Gastrocnemius medialis (tissue), 4 donors: ENCODE data around the gene PTPRB. TPM values are rescaled to one million over a fixed set of nuclear protein-coding genes. Genes with fewer than 3 reads are reported as not detected.

Experiments
- ATAC-seq, 2 donors: fragments of 150-250 bp; one replicate each; pipeline ENCODE4 v1.9.1; 2016
- DNase-seq, 2 donors: peaks; one replicate each; pipeline ENCODE4 v3.0.0-alpha.2; 2019
- H3K27ac ChIP-seq, 4 donors: fragments of 200-600 bp; sonication (generic); 1 replicate in 1 of 4; 2 replicates in 3 of 4; pipeline ENCODE4 v1.5.1; 2016 to 2018; ENCODE audit warnings: mild to moderate bottlenecking in 2 of 4, moderate library complexity in 1 of 4
- H3K27me3 ChIP-seq, 3 donors: fragments of 200-600 bp; sonication (generic) in 2 of 3; 1 replicate in 1 of 3; 2 replicates in 2 of 3; pipeline versions ENCODE4 v1.5.1 to v1.6.0; 2016 to 2019; ENCODE audit warnings: mild to moderate bottlenecking in 1 of 3, moderate library complexity in 1 of 3
- H3K36me3 ChIP-seq, 2 donors: fragments of 200-600 bp; sonication (generic) in 1 of 2; one replicate each; pipeline ENCODE4 v1.5.1; 2017 to 2018
- H3K4me1 ChIP-seq, 2 donors: fragments of 200-600 bp; sonication (generic) in 1 of 2; one replicate each; pipeline ENCODE4 v1.5.1; 2016 to 2017; ENCODE audit warnings: mild to moderate bottlenecking in 2 of 2
- H3K4me3 ChIP-seq, 4 donors: fragments of 200-600 bp; sonication (generic) in 3 of 4; 1 replicate in 1 of 4; 2 replicates in 3 of 4; pipeline ENCODE4 v1.5.1; 2016 to 2019; ENCODE audit warnings: mild to moderate bottlenecking in 2 of 4
- H3K9me3 ChIP-seq, 3 donors: fragments of 200-600 bp; sonication (generic) in 2 of 3; 1 replicate in 1 of 3; 2 replicates in 2 of 3; pipeline ENCODE4 v1.5.1; 2016 to 2019
- POLR2A ChIP-seq, 2 donors: fragments of 450-650 bp; IDR thresholded peaks; one replicate each; pipeline ENCODE4 v1.6.1; 2017; ENCODE audit warnings: antibody characterized with exemption in 2 of 2, mild to moderate bottlenecking in 2 of 2, moderate library complexity in 2 of 2
- in situ Hi-C, 4 donors: fragments of 200-750 bp; cut with MboI; loops; one replicate each; pipeline versions ENCODE4 v1.15.0 to v1.8.0; 2017; ENCODE audit warnings: low sequenced_read_pairs in 4 of 4
- intact Hi-C: fragments of 100-400 bp; cut with DNase I; formaldehyde crosslinking; loops from one replicate; pipeline ENCODE4 v1.15.1; 2023; ENCODE audit warnings: low total_unique reads
- total RNA-seq, 4 donors: library from RNA; depleted of rRNA; stranded (reverse); fragments of >200 nt; gene quantifications; one replicate each; pipeline versions ENCODE4 v1.1.0 to v1.2.3, GENCODE V29; 2016
- TF ChIP-seq, protein P1 (sequence below), 5 experiments: fragments of 450-650 bp in 3 of 5; fragments of 200-600 bp in 2 of 5; sonication (generic) in 2 of 5; IDR thresholded peaks in 4 of 5; conservative IDR thresholded peaks in 1 of 5; 1 replicate in 4 of 5; 2 replicates in 1 of 5; pipeline ENCODE4 v1.5.1; 2016 to 2019; ENCODE audit warnings: antibody characterized with exemption in 5 of 5, mild to moderate bottlenecking in 3 of 5, moderate library complexity in 3 of 5

The PTPRB gene
- total RNA-seq, 4 donors from 2014 or later = 11.7 to 22.7 (median 15.9) TPM

DNA sequence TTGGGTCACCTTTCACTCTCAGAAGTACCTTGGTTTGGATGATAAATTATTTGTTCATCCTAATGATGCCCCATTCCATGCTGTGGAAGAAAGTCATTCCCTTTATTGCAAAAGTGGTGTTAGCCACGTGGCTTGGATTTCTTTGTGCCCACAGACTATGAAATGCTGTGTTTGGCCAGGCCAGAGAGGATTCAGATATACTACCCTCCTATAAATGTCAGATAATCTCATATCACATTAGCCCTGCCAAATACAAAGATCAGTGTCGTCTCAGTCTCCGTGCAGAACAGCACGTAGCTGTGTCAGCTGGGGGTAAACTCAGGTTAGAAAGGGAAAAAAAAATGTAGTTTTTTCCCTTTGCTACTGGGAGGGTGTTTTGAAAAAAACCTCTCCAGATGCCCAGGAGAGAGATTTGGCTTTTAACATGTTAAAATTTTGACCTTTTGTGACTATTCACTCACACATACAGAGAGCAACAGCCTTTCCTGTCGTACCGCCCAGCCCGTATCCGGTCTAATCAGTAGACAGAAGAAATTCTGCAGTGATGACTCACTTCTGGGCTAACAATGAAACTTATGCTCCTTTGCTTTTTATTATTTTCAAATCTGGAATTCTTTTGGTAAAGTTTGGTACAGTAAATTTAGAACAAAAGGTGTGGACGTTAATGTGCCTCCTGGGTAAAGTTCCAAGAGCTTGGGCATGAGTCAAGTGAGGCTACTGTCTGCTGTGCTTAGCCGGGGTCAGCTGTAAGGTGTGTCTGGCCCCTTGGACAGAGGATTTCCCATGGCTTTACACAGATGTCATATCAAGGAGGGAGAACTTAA, 8.5 kb upstream of the PTPRB start:
- DNase-seq = peak in 1 of 2 donors; percentile 22
- H3K9me3 ChIP-seq = no peaks in the 10 kb centered on the region
- H3K27me3 ChIP-seq = no peaks in the 10 kb centered on the region
- intact Hi-C loops (loop anchor here (2.0 kb wide), 1 partner anchor 15 kb away; no protein-coding TSS in a partner anchor), in situ Hi-C loops (no loop called here)
- H3K4me1 ChIP-seq = peaks cover 4 to 13% of the 10 kb centered on the region in 2 donors
- peak overlapping the region in 3 of 4 donors; percentile 35 to 51 (median 50) for H3K27ac ChIP-seq
- TF ChIP-seq, protein P1, sequence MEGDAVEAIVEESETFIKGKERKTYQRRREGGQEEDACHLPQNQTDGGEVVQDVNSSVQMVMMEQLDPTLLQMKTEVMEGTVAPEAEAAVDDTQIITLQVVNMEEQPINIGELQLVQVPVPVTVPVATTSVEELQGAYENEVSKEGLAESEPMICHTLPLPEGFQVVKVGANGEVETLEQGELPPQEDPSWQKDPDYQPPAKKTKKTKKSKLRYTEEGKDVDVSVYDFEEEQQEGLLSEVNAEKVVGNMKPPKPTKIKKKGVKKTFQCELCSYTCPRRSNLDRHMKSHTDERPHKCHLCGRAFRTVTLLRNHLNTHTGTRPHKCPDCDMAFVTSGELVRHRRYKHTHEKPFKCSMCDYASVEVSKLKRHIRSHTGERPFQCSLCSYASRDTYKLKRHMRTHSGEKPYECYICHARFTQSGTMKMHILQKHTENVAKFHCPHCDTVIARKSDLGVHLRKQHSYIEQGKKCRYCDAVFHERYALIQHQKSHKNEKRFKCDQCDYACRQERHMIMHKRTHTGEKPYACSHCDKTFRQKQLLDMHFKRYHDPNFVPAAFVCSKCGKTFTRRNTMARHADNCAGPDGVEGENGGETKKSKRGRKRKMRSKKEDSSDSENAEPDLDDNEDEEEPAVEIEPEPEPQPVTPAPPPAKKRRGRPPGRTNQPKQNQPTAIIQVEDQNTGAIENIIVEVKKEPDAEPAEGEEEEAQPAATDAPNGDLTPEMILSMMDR (IDR thresholded peaks at IDR 0.05 in 4 of 5, conservative IDR thresholded peaks at IDR 0.05 in 1 of 5) = no peak
- TF ChIP-seq POLR2A (IDR thresholded peaks at IDR 0.05) = no peak
- ATAC-seq = peak; percentile 81 to 90
- no peaks in the 10 kb centered on the region for H3K36me3 ChIP-seq
- no peak overlapping the region for H3K4me3 ChIP-seq

DNA sequence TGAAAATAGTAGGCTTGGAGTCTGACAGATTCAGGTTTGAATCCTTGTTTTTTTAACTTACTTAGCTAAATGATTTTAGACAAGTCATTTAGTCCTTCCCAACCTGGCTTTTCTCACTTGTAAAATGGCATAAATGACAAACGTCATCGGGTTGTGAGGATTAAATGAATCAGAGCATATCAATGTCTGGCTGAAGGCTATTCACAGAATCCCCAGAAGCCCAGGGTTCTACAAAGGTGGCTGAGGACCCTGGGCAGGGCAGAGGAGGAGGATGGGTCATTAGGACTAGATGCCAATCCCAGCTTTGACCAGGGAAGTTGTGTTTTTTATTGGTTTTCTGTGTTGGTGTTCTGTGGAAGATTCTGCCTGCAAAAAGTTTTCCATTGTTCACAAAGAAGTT, 7.6 kb upstream of the PTPRB start:
- intact Hi-C loops = no loop called here
- Histone ChIP-seq H3K4me3 (no peak overlapping the region), H3K36me3 (no peaks in the 10 kb centered on the region), H3K4me1 (peaks cover 4 to 13% of the 10 kb centered on the region in 2 donors), H3K27me3 (no peaks in the 10 kb centered on the region), H3K9me3 (no peaks in the 10 kb centered on the region), H3K27ac (peak overlapping the region in 3 of 4 donors; percentile 35 to 51 (median 50))
- in situ Hi-C loops = no loop called here
- ATAC-seq (no peak), DNase-seq (no peak)
- TF ChIP-seq, protein P1 (IDR thresholded peaks at IDR 0.05 in 4 of 5, conservative IDR thresholded peaks at IDR 0.05 in 1 of 5) = no peak
- no peak for TF ChIP-seq POLR2A (IDR thresholded peaks at IDR 0.05)

DNA sequence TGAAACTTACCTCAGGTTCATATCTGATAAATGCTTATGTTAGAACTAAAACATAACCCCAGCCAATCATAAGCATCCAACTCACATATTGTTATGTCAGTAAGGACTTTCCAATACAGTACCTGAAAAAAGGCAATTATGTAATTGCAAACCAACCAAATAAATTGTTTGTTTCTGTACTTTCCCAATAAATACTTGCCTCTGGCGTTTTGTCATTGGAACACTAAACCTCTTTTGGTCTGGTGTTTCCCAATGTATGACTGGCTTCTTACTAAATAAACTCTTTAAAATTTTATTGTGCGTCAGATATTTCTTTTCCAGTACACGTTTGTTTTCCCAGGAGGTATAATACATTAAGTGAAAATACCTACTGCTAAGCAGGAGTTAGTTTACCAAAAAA, 6.7 kb upstream of the PTPRB start:
- Histone ChIP-seq H3K27ac (no peak overlapping the region), H3K27me3 (no peaks in the 10 kb centered on the region), H3K4me3 (no peak overlapping the region), H3K9me3 (no peaks in the 10 kb centered on the region), H3K36me3 (no peaks in the 10 kb centered on the region), H3K4me1 (peaks cover 4 to 9% of the 10 kb centered on the region in 2 donors)
- DNase-seq (no peak), ATAC-seq (no peak)
- in situ Hi-C loops (no loop called here), intact Hi-C loops (no loop called here)
- TF ChIP-seq POLR2A (IDR thresholded peaks at IDR 0.05) = no peak
- TF ChIP-seq, protein P1 (IDR thresholded peaks at IDR 0.05 in 4 of 5, conservative IDR thresholded peaks at IDR 0.05 in 1 of 5) = no peak

DNA sequence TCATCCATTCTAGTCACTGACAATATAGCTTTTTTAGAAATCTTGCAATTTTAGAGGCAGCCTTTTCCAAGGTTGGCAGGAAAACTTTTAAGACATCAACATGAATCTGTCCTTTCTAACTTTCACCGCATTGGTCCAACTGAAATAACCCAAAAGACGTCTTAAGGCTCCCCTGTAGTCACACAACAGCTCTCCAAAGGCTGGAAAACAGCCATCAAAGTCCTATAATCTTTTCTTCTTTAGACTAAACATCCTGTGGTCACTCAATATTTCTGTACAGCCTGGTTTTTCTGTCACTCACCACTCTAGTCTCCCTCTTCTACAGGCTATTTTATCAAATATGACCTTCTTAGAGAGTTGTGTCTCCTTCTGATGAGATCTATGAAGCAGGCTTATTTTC, 4.5 kb upstream of the PTPRB start:
- in situ Hi-C loops (no loop called here), intact Hi-C loops (no loop called here)
- H3K4me3 ChIP-seq = no peak overlapping the region
- ATAC-seq = no peak
- H3K4me1 ChIP-seq = peaks cover 4 to 9% of the 10 kb centered on the region in 2 donors
- H3K36me3 ChIP-seq = no peaks in the 10 kb centered on the region
- no peak for TF ChIP-seq POLR2A (IDR thresholded peaks at IDR 0.05)
- TF ChIP-seq, protein P1 (IDR thresholded peaks at IDR 0.05 in 4 of 5, conservative IDR thresholded peaks at IDR 0.05 in 1 of 5) = no peak
- DNase-seq = no peak
- H3K9me3 ChIP-seq = no peaks in the 10 kb centered on the region
- H3K27me3 ChIP-seq = no peaks in the 10 kb centered on the region
- H3K27ac ChIP-seq = no peak overlapping the region
